Measurements from ENCODE around the gene UBAC1. TPM values are rescaled to one million over a fixed set of nuclear protein-coding genes. Genes with fewer than 3 reads are reported as not detected.

Gene UBAC1, protein sequence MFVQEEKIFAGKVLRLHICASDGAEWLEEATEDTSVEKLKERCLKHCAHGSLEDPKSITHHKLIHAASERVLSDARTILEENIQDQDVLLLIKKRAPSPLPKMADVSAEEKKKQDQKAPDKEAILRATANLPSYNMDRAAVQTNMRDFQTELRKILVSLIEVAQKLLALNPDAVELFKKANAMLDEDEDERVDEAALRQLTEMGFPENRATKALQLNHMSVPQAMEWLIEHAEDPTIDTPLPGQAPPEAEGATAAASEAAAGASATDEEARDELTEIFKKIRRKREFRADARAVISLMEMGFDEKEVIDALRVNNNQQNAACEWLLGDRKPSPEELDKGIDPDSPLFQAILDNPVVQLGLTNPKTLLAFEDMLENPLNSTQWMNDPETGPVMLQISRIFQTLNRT
- 100 to 1,000 TPM; 140 to 233 (median 174) TPM for total RNA-seq
- 100 to 1,000 TPM in 2 of 3 donors, 10 to 100 TPM in 1; 71.1 to 261 (median 154) TPM for polyA plus RNA-seq
- long read RNA-seq, donor 1, transcript UBAC1-201 (10 exons, 1,867 nt), result major isoform, 215 of 266 reads
- long read RNA-seq, donor 1, partial matches to known transcripts, result 22 of 266 reads
- long read RNA-seq, donor 1, other reads (novel, unspliced or antisense), result 29 of 266 reads
- long read RNA-seq, donor 2, transcript UBAC1-201 (10 exons, 1,867 nt), result major isoform, 598 of 753 reads
- long read RNA-seq, donor 2, partial matches to known transcripts, result 75 of 753 reads
- long read RNA-seq, donor 2, other reads (novel, unspliced or antisense), result 79 of 753 reads

- Histone ChIP-seq H3K9me3 (no peaks in the 10 kb centered on the region), H3K27ac (peak within 1 kb of the TSS; percentile 93), H3K27me3 (ENCODE audit: insufficient read depth in 3 of 3, low read length in 2 of 3) (no peaks in the 10 kb centered on the region), H3K4me1 (peaks cover 28% of the 10 kb centered on the region), H3K36me3 (ENCODE audit: insufficient read depth in 1 of 2, low read depth in 1 of 2) (no peaks in the 10 kb centered on the region), H3K4me3 (peak within 1 kb of the TSS; percentile 96)
- DNase-seq (peak; percentile 97 to 98), ATAC-seq (peak; percentile 76 to 87 (median 82))
- intact Hi-C loops (cut with DNase I), result loop anchor here (5.0 to 10.0 kb wide), 3 partner anchors 54 to 324 kb away; partner anchors contain the start of genes CAMSAP1 (in 1 of the 2) and KCNT1 (in 1 of the 2)
- TF ChIP-seq, protein P1, sequence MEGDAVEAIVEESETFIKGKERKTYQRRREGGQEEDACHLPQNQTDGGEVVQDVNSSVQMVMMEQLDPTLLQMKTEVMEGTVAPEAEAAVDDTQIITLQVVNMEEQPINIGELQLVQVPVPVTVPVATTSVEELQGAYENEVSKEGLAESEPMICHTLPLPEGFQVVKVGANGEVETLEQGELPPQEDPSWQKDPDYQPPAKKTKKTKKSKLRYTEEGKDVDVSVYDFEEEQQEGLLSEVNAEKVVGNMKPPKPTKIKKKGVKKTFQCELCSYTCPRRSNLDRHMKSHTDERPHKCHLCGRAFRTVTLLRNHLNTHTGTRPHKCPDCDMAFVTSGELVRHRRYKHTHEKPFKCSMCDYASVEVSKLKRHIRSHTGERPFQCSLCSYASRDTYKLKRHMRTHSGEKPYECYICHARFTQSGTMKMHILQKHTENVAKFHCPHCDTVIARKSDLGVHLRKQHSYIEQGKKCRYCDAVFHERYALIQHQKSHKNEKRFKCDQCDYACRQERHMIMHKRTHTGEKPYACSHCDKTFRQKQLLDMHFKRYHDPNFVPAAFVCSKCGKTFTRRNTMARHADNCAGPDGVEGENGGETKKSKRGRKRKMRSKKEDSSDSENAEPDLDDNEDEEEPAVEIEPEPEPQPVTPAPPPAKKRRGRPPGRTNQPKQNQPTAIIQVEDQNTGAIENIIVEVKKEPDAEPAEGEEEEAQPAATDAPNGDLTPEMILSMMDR (IDR thresholded peaks at IDR 0.05), result peak; percentile 32
- 0% methylated on average over 45 to 53 of the region's 53 CpGs for WGBS, 3 donors
Measured at GRCh38 chr9:135961277-135961715, at the start of gene UBAC1. UBAC1 (minus strand) TSS chr9:135961373; CDS start chr9:135961162, 211 bp downstream.

DNA sequence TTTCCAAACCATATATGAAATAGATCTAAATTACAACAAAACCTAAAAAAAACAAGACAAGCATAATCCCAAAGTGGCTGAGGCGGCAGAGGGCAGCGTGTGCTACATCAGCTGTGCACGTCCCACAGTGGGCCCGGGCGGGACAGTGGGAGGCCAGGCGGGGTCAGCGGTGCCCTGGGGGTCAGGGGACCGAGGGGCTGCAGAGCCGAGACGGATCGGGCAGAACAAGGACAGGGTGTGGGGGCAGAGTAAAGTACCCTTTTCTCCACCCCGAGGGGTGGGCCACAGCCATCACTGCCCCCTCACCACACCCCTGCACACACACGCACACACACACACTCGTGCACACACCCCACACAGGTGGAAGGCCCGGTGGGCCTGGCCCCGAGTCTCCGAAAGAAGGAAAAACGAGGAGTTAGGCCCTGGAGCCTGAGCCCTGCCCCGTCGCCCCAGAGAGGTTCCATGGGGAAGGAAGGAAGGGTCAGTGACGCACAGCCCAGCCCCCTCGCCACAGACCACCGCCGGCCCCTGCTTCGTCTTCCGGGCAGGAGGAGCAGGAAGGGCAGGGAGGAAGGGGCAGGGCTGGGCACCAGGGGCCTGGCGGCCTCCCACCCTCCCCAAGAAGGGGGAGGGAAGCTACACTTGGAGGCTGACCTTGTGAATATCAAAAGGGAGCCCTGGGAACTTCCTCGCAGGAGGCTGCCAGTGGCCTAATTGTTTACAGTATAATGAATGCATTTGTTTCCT is 49.6 kb upstream of the UBAC1 start:
- peaks cover 0 to 56% of the 10 kb centered on the region in 2 donors for H3K36me3 ChIP-seq (ENCODE audit: insufficient read depth in 1 of 2, low read depth in 1 of 2)

DNA sequence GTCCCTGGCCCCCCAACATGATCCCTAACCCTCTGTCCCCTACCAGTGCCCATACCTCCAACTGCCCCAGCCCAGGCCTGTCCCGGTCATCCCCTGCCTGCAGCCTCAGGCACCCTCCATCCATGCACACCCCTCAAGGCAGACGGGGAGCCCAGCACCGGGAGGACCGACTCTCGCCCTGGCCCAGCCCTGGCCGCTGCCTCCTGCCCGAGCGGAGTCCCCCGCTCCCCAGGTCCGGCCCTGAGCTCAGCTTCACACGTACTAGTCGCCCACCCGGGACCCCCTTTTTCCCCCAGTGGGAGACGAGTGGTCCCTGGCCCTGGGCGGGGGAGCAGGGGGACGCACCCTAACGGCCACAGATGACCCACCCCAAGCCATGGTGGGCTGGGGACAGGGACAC is 49.0 kb upstream of the UBAC1 start:
- TF ChIP-seq, protein P1 (IDR thresholded peaks at IDR 0.05), result no peak
- Histone ChIP-seq H3K4me1 (peaks cover 10% of the 10 kb centered on the region), H3K9me3 (no peaks in the 10 kb centered on the region), H3K27ac (no peak overlapping the region), H3K36me3 (ENCODE audit: insufficient read depth in 1 of 2, low read depth in 1 of 2) (peaks cover 0 to 54% of the 10 kb centered on the region in 2 donors), H3K4me3 (no peak overlapping the region), H3K27me3 (ENCODE audit: insufficient read depth in 3 of 3, low read length in 2 of 3) (no peaks in the 10 kb centered on the region)
- intact Hi-C loops (cut with DNase I), result no loop called here
- peak; percentile 13 to 44 for DNase-seq
- WGBS, 3 donors, result 94 to 96% (median 95%) methylated on average over 17 of the region's 17 CpGs
- ATAC-seq, result no peak

More for the DNA sequence above, 49.6 kb upstream of the UBAC1 start:
- Histone ChIP-seq H3K9me3 (no peaks in the 10 kb centered on the region), H3K4me1 (peaks cover 10% of the 10 kb centered on the region), H3K27me3 (ENCODE audit: insufficient read depth in 3 of 3, low read length in 2 of 3) (no peaks in the 10 kb centered on the region), H3K27ac (no peak overlapping the region), H3K4me3 (no peak overlapping the region)
- DNase-seq (peak; percentile 28 to 50), ATAC-seq (no peak)
- 74 to 82% (median 82%) methylated on average over 28 of the region's 28 CpGs for WGBS, 3 donors
- TF ChIP-seq, protein P1 (IDR thresholded peaks at IDR 0.05), result no peak
- intact Hi-C loops (cut with DNase I), result no loop called here

DNA sequence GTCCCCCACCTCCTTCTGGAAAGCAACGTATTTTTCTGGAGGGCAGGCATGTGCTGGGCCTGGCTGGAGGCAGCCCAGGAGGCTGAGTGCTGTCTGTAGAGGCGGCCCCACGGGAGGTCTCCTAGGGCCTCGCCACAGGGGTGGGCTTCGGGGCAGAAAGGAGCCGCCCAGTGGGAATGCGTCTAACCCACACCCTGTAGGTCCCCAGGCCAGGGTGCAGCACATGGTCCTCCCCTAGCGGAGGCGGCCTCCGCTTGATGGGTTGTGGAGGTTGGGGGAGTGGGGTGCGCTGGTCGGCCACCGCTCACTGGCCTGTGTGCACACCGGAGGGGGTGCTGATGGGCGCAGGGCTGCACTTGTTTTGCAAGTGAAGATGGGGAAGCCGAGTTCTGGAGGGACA is 48.3 kb upstream of the UBAC1 start:
- H3K27ac ChIP-seq, result no peak overlapping the region
- peak; percentile 8 to 46 for DNase-seq

More for the DNA sequence above, 48.3 kb upstream of the UBAC1 start:
- Histone ChIP-seq H3K27me3 (ENCODE audit: insufficient read depth in 3 of 3, low read length in 2 of 3) (no peaks in the 10 kb centered on the region), H3K36me3 (ENCODE audit: insufficient read depth in 1 of 2, low read depth in 1 of 2) (peaks cover 0 to 54% of the 10 kb centered on the region in 2 donors), H3K4me3 (no peak overlapping the region), H3K9me3 (no peaks in the 10 kb centered on the region), H3K4me1 (peaks cover 10% of the 10 kb centered on the region)
- intact Hi-C loops (cut with DNase I), result no loop called here
- 90 to 94% (median 93%) methylated on average over 16 of the region's 16 CpGs for WGBS, 3 donors
- no peak for ATAC-seq
- TF ChIP-seq, protein P1 (IDR thresholded peaks at IDR 0.05), result no peak

Measured in psoas muscle (tissue), 8 donors.